Activated CD8-positive, alpha-beta memory T cell treated with anti-CD3 and anti-CD28 coated beads, Interleukin-2, amount 50 U/mL, for 4 hours (primary cell): Measurements from ENCODE around the gene C4orf50.

Source experiments
- DNase-seq: peaks from one replicate; pipeline ENCODE4 v3.0.0-alpha.2; 2020

Gene C4orf50

GRCh38 chr4:6043188-6043587 is 25.0 kb upstream of the C4orf50 start:
- no peak for DNase-seq

- DNase-seq: no peak
These were observed 24.2 kb upstream of the C4orf50 start for GRCh38 chr4:6042293-6043063.

- DNase-seq: no peak
These were observed 23.6 kb upstream of the C4orf50 start for GRCh38 chr4:6041800-6042199.

GRCh38 chr4:6038711-6039110 is 20.5 kb upstream of the C4orf50 start:
- DNase-seq: no peak

GRCh38 chr4:6035786-6036185 is 17.6 kb upstream of the C4orf50 start:
- DNase-seq: no peak

- no peak for DNase-seq
These were observed 15.2 kb upstream of the C4orf50 start for GRCh38 chr4:6033381-6033780.

GRCh38 chr4:6032249-6033244 is 14.3 kb upstream of the C4orf50 start:
- no peak for DNase-seq

GRCh38 chr4:6031846-6032245 is 13.6 kb upstream of the C4orf50 start:
- no peak for DNase-seq

- no peak for DNase-seq
These were observed 12.4 kb upstream of the C4orf50 start for GRCh38 chr4:6030679-6031078.

GRCh38 chr4:6029254-6029653 is 11.0 kb upstream of the C4orf50 start:
- no peak for DNase-seq

- DNase-seq: no peak
These were observed 9.9 kb upstream of the C4orf50 start for GRCh38 chr4:6028168-6028567.

GRCh38 chr4:6027392-6027791 is 9.2 kb upstream of the C4orf50 start:
- no peak for DNase-seq

- DNase-seq: no peak
These were observed 6.2 kb upstream of the C4orf50 start for GRCh38 chr4:6024313-6024960.

GRCh38 chr4:6023731-6024130 is 5.5 kb upstream of the C4orf50 start:
- no peak for DNase-seq

- DNase-seq: no peak
These were observed 4.5 kb upstream of the C4orf50 start for GRCh38 chr4:6022607-6023288.

GRCh38 chr4:6021831-6022606 is 3.8 kb upstream of the C4orf50 start:
- no peak for DNase-seq

- no peak for DNase-seq
These were observed 2.4 kb upstream of the C4orf50 start for GRCh38 chr4:6020613-6021012.

- no peak for DNase-seq
These were observed 1.4 kb upstream of the C4orf50 start for GRCh38 chr4:6019316-6020263.

- DNase-seq: no peak
These were observed 431 bp downstream of the C4orf50 start for GRCh38 chr4:6017800-6018199.

- no peak for DNase-seq
These were observed 1.2 kb downstream of the C4orf50 start for GRCh38 chr4:6017030-6017429.

GRCh38 chr4:6013564-6013963 is 4.7 kb downstream of the C4orf50 start:
- no peak for DNase-seq
